Panc1 (cell line): ENCODE results near the gene CACNA1D. TPM values are rescaled to one million over a fixed set of nuclear protein-coding genes. Genes with fewer than 3 reads are reported as not detected.
"Not testable (repeated sequence)": the region's sequence is repeated elsewhere in the genome, so short reads cannot be mapped to it uniquely, and the experiment has no call there.

ENCODE experiments used
- ATAC-seq: fragments of 200-7000 bp; cut with Tn5 transposase; 2 replicates; pipeline ENCODE4 v1.9.1; 2020; ENCODE audit warnings: mild to moderate bottlenecking, moderate library complexity
- BruUV-seq: library from RNA; stranded (reverse); fragments of 400-500 nt; replicated peaks from 2 replicates; lab custom pipeline; 2021; lab: Mats Ljungman, UMichigan
- CTCF ChIA-PET: fragments of 300-600 bp; sonication (Branson Sonifier 250); formaldehyde crosslinking; loops from one replicate; lab custom pipeline; 2022; ENCODE audit warnings: antibody characterized with exemption; lab: Charles Lee
- POLR2A ChIA-PET: fragments of 300-600 bp; sonication (Branson Sonifier 250); formaldehyde crosslinking; loops from one replicate; lab custom pipeline; 2022; ENCODE audit warnings: antibody characterized with exemption; lab: Charles Lee
- DNase-seq: peaks from one replicate; pipeline ENCODE4 v3.0.0-alpha.2; 2010; ENCODE audit warnings: low read depth, low spot score
- H3K27ac ChIP-seq: 2 replicates; pipeline ENCODE4 v1.5.1; 2011; ENCODE audit warnings: mild to moderate bottlenecking, low read length, inconsistent platforms
- H3K27me3 ChIP-seq: fragments of 200-500 bp; sonication (Bioruptor generic); 2 replicates; pipeline ENCODE4 v1.6.0; 2014; ENCODE audit warnings: low read length, inconsistent platforms; ENCODE audit not compliant: control insufficient read depth, insufficient read depth
- H3K36me3 ChIP-seq: fragments of 200-500 bp; sonication (Bioruptor generic); 2 replicates; pipeline ENCODE4 v1.5.1; 2014; ENCODE audit warnings: inconsistent platforms, mild to moderate bottlenecking, low read length, moderate library complexity; ENCODE audit not compliant: control insufficient read depth, insufficient read depth
- H3K4me1 ChIP-seq: 2 replicates; pipeline ENCODE4 v1.5.1; 2011; ENCODE audit warnings: inconsistent platforms, mild to moderate bottlenecking, low read length, moderate library complexity; ENCODE audit not compliant: control insufficient read depth, insufficient read depth
- H3K4me3 ChIP-seq, 2 experiments: 2 replicates each; pipeline ENCODE4 v1.5.1; 2011 to 2012; ENCODE audit warnings: low read depth in 2 of 2, low read length in 2 of 2, mild to moderate bottlenecking in 2 of 2, inconsistent platforms in 1 of 2, moderate library complexity in 1 of 2
- H3K9me3 ChIP-seq: fragments of 200-500 bp; sonication (Bioruptor generic); 2 replicates; pipeline ENCODE4 v1.5.1; 2014; ENCODE audit warnings: low read depth, mild to moderate bottlenecking, inconsistent platforms, low read length, moderate library complexity; ENCODE audit not compliant: control insufficient read depth, insufficient read depth
- CTCF ChIP-seq: fragments of 450-650 bp; IDR thresholded peaks from 2 replicates; pipeline ENCODE4 v1.5.1; 2017; ENCODE audit warnings: mild to moderate bottlenecking
- POLR2AphosphoS5 ChIP-seq: IDR thresholded peaks from 2 replicates; pipeline ENCODE4 v1.6.1; 2012; ENCODE audit warnings: mild to moderate bottlenecking, low read depth, low read length, moderate library complexity
- REST ChIP-seq, 2 experiments: IDR thresholded peaks; 2 replicates each; pipeline ENCODE4 v1.6.1; 2011 to 2012; ENCODE audit warnings: low read depth in 2 of 2, control low read depth in 1 of 2, low read length in 1 of 2, mild to moderate bottlenecking in 1 of 2, moderate library complexity in 1 of 2; ENCODE audit not compliant: insufficient read depth in 1 of 2
- SIN3A ChIP-seq: IDR thresholded peaks from 2 replicates; pipeline ENCODE4 v1.6.1; 2012; ENCODE audit warnings: low read depth, mild to moderate bottlenecking, low read length, moderate library complexity, borderline replicate concordance; ENCODE audit not compliant: insufficient read depth
- TCF7L2 ChIP-seq: IDR thresholded peaks from 2 replicates; pipeline ENCODE4 v1.6.1; 2011; ENCODE audit warnings: mild to moderate bottlenecking, low read depth, low read length, inconsistent platforms
- in situ Hi-C: cut with HindIII; loops from 2 replicates; pipeline ENCODE4 v1.10.0; 2016; ENCODE audit warnings: low sequenced_read_pairs, low pct_unique_long_range_greater_than_20kb
- intact Hi-C: fragments of 100-400 bp; cut with micrococcal nuclease; formaldehyde crosslinking; loops from one replicate; pipeline ENCODE4 v1.10.0; 2022; ENCODE audit not compliant: unreplicated experiment
- total RNA-seq: library from RNA; stranded (reverse); gene quantifications from one replicate; pipeline ENCODE4 v1.2.1, GENCODE V29; 2021; ENCODE audit not compliant: unreplicated experiment

Gene CACNA1D
- total RNA-seq, 1 experiment from 2014 or later = 23.0 TPM

GRCh38 chr3:53473422-53473821 lies 21.0 kb upstream of the CACNA1D start:
- H3K27ac ChIP-seq = no peak overlapping the region

GRCh38 chr3:53476372-53476771 lies 18.0 kb upstream of the CACNA1D start:
- H3K27me3 ChIP-seq, H3K4me3 ChIP-seq, H3K36me3 ChIP-seq, BruUV-seq, CTCF ChIA-PET, H3K9me3 ChIP-seq, POLR2A ChIA-PET, ATAC-seq, in situ Hi-C loops, H3K27ac ChIP-seq, H3K4me1 ChIP-seq, DNase-seq, intact Hi-C loops: not testable (repeated sequence)

More at GRCh38 chr3:53473422-53473821, 21.0 kb upstream of the CACNA1D start:
- H3K9me3 ChIP-seq = no peaks in the 10 kb centered on the region
- H3K4me1 ChIP-seq = no peaks in the 10 kb centered on the region
- H3K4me3 ChIP-seq = no peak overlapping the region
- intact Hi-C loops = no loop called here
- ATAC-seq (no peak), DNase-seq (no peak)
- no peaks in the 10 kb centered on the region for H3K27me3 ChIP-seq
- TF ChIP-seq POLR2AphosphoS5 = no peak
- no peak for TF ChIP-seq REST (IDR thresholded peaks at IDR 0.05; ENCODE audit: insufficient read depth in 1 of 2, low read depth in 2 of 2, low read length in 1 of 2)
- no peak for TF ChIP-seq TCF7L2
- TF ChIP-seq SIN3A = no peak
- no peak for TF ChIP-seq CTCF
- H3K36me3 ChIP-seq = no peaks in the 10 kb centered on the region
- BruUV-seq = no TSS peak
- CTCF ChIA-PET = no interaction called here
- in situ Hi-C loops = no loop called here
- POLR2A ChIA-PET = no interaction called here

- DNase-seq, in situ Hi-C loops, H3K36me3 ChIP-seq, BruUV-seq, H3K27ac ChIP-seq, H3K4me3 ChIP-seq, ATAC-seq, H3K9me3 ChIP-seq, CTCF ChIA-PET, H3K27me3 ChIP-seq, H3K4me1 ChIP-seq, POLR2A ChIA-PET, intact Hi-C loops: not testable (repeated sequence)
Measured at GRCh38 chr3:53477689-53478088, 16.7 kb upstream of the CACNA1D start.
